ENCODE measurements around the gene TMEM132C.

DNA sequence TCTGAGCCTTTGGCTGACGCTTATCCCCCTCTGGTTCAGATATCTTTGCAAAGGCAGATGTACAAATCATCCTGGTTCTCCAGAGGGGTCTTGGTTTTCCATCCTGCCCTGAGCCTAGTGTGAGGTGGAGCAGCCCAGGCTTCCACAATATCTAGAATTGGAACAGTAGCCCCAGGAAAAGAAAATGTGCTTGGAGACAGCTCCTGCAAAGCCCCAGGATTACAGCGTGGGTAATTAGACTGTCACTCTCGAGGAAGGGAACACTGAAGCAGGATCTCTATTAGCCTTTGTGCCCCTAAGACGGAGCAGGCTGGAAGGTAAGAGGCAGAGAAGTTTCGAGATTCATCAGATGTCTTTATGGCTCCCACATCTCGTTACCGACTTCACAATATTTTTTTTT lies 59.4 kb downstream of the TMEM132C start:
- TF ChIP-seq, protein P1, sequence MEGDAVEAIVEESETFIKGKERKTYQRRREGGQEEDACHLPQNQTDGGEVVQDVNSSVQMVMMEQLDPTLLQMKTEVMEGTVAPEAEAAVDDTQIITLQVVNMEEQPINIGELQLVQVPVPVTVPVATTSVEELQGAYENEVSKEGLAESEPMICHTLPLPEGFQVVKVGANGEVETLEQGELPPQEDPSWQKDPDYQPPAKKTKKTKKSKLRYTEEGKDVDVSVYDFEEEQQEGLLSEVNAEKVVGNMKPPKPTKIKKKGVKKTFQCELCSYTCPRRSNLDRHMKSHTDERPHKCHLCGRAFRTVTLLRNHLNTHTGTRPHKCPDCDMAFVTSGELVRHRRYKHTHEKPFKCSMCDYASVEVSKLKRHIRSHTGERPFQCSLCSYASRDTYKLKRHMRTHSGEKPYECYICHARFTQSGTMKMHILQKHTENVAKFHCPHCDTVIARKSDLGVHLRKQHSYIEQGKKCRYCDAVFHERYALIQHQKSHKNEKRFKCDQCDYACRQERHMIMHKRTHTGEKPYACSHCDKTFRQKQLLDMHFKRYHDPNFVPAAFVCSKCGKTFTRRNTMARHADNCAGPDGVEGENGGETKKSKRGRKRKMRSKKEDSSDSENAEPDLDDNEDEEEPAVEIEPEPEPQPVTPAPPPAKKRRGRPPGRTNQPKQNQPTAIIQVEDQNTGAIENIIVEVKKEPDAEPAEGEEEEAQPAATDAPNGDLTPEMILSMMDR (IDR thresholded peaks at IDR 0.05): no peak
- no peak for TF ChIP-seq POLR2A (IDR thresholded peaks at IDR 0.05)
